COLO668 (cell line): ENCODE results near the gene ADARB2.
"Not testable (repeated sequence)": the region's sequence is repeated elsewhere in the genome, so short reads cannot be mapped to it uniquely, and the experiment has no call there.

Experiments
- DNase-seq: peaks from one replicate; lab custom pipeline; 2025; ENCODE audit not compliant: unreplicated experiment; lab: John Stamatoyannopoulos, UW

ADARB2 gene

DNA sequence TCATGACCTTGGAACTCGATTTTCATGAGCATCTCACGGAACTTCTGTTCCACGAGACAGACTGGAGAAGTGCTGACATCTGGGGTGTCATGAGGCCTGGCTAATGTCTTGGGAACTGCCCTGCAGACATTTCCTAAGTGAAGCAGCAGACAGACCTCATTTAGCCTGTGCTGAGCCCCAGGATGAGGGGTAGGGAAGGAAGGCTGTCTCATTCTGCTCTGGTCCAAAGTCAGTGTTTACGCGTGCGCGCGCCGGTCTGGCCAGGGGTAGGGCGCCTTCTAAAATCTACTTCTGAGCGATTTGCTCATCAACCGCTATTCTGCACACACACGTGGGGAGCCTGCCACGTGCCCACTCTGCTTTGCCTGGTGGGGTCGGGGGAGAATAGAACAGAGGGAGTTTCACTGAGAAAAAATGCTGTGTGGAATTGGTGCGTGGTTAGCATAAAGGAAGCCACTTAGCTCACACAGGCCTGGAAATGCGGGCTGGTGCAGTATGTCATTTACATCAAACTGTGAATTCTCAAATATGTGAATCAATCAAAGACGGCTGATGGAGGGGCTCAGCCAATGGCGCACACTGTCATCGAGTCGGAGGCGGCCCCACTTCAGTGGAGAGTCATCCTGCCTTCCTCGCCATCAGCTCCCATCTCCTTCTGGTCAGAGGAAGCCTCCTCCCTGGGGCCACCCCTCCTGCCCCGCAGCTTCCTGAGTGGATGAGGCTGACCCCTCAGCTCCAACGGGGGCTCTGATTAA is 335.1 kb downstream of the ADARB2 start:
- DNase-seq, result no peak

DNA sequence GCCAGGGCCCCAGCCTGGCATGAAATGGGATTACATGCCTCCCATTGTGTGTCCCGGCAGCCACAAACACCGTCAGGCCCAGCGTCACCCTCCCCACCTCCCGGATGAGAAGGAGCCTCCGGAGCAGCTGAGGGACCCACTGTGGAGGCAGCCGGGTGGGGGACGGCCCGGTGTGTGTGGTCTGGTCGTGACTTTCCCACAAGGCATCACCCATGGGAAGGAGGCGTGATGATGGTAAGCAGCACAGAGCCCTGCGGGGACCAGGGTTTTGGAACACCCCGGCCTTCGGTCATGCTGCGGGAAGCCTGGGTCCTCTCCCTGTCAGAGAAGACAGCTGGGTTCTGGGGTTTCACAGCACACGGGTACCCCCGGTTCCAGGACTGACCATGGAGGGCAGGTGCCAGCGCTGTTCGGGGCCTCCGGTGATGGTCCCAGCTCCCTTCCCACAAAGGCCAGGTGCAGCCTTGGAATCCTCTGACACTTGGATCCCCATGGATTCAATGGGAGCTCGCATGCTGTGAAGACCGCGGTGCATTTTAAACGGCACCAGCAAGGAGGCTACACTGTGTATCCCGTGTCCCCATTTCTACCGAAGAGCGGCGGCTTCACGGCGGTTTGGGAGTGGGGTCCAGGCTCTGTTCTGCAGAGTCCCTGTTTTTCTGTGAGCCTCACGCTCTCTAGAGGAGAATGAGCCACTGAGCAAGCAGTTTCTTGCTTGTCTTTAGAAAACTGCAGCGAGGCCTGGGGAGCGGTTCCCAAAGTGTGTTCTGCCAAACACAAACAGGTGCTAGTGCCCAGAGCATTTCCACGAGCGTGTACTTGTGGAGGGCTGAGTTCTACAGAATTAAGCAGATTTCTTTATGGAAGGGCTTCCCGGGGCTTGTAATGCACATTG is 336.0 kb downstream of the ADARB2 start:
- DNase-seq, result no peak

DNA sequence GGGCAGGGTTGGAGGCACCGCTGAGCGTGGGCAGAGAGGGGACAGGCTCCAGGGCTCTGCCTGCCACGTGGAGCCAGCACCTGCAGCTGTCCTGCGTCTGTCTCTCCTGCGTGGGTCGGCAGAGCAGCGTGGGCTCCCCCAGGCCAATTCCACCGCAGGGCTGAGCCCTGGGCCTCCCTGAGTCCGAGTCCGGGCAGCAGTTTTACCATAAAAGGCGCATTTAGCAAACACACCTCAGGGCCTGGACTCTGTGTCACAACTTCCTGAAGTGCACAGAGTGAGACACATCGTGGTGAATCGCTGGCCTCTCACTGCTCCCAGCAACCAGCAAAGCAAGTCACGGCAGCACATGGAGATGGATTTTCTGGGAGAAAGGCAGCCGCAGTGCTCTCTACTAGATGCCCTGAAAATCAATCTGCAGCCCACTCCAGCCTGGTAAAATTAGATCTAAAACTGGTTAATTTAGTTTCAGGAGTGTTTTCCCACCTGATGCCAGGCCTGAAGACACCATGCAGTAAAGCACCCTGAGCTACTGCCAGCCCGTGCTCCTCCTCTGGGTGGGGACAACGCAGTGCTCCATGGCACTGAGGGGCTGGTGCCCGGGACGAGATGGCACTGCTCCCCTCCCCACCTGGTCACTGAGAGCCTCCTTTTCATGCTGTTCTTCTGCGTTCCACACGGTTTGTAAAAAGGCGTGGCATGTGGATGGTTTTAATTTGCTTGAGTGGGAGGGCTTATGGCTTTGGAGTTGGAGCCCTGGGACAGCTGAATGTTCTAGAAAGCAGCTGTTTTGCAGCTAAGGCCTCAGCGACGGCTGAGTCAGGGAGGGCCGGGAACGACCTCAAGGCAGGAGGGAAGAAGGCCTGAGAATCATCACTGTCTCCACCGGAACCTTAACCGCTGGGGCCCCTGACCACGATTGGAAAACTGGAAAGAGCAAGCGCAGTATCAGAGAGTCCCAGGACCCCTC is 336.9 kb downstream of the ADARB2 start:
- no peak for DNase-seq

DNA sequence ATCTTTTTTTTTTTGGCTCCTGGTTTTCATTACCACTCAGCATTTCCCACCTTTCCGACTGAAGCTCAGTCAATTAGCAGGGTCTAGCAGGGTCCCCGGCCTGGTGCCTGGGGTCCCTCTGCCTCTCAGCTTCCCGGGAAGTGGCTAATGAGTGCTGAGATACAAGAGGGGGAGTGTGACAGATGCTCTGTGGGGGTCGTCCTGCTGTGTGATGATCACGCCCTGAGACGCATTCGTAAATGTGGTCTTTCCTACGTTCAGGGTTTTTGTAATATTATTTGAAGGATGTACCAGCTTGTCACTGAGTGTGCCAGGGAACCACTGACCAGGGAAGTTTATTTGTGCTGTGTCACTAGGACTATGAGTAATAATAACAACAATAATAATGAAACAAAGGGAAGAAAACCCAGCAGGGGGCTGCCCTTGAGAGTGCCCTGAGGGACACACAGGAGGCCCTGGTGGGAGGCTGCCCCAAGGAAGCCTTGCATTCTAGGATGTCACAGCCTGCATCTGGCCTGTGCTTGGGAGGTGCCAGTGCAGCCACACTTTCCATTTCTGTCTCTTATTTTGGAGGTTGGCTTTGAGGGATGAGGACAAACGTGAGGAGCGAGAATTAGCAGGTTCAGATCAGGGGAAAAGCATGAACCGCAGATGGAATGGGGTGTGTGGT is 337.8 kb downstream of the ADARB2 start:
- no peak for DNase-seq

DNA sequence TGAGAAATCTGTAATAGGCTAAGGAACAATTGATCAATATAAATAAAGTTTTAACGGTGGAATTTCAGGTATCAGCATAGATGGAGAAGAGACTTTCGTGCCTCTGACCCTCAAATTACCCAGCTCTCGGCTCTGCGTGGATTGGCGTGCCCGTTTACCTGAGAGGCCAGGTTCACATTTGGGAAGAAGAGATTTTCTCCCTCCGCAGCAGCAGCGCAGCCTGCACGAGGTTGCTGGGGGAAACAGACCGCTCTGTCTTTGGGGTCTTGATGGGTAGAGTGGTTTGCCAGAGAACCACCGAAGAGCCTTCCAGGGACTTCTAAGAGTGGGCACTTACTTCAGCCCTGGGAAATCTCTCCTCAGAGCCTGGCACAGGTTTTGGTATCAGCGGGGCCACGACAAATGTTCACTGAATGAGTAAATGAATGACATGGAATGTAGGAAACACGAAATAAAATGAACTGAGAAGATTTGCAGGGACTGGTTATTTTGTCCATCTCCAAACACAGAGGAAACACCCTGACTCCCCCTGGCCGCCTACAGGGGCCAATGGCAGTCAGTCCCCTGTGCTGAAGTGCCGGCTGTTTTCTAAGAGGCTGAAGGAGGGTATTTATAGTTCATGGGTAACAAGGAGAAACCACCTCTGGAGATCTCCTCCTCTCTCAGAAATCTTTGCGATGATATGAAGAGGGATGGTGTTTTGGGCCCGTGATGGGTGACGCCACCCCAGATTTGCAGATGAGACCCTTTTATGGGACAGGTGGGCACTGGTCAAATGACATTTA is 338.5 kb downstream of the ADARB2 start:
- DNase-seq, result no peak

DNA sequence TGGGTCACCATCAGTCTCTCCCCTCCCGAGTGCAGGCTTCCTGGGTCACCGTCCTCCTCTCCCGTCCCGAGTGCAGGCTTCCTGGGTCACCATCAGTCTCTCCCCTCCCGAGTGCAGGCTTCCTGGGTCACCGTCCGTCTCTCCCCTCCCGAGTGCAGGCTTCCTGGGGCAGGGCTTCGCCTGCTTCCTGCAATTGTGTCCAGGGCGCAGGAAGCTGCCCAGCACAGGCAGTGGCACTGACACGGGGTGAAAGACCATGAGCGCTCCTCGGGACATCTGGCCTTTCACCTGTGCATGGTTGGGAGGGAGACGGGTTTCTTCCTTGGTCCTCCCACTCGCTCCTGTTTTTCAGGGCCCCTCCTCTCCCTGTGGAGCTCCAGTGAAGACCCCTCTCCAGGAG is 339.2 kb downstream of the ADARB2 start:
- DNase-seq, result not testable (repeated sequence)

DNA sequence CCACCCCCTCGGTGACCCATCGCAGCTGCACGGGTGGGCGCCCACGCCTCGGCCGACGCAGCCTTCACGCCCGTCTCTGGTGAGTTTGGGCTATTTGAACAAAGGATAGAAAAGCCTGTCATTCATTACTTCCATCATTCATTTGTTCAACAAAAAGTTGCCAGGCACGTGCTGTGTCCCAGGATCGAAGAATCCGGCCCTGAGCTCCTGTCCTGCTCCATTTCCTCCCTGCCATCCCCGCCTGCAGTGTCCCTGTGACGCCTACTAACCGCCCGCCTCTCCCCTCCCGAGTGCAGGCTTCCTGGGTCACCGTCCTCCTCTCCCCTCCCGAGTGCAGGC is 341.1 kb downstream of the ADARB2 start:
- DNase-seq, result no peak

DNA sequence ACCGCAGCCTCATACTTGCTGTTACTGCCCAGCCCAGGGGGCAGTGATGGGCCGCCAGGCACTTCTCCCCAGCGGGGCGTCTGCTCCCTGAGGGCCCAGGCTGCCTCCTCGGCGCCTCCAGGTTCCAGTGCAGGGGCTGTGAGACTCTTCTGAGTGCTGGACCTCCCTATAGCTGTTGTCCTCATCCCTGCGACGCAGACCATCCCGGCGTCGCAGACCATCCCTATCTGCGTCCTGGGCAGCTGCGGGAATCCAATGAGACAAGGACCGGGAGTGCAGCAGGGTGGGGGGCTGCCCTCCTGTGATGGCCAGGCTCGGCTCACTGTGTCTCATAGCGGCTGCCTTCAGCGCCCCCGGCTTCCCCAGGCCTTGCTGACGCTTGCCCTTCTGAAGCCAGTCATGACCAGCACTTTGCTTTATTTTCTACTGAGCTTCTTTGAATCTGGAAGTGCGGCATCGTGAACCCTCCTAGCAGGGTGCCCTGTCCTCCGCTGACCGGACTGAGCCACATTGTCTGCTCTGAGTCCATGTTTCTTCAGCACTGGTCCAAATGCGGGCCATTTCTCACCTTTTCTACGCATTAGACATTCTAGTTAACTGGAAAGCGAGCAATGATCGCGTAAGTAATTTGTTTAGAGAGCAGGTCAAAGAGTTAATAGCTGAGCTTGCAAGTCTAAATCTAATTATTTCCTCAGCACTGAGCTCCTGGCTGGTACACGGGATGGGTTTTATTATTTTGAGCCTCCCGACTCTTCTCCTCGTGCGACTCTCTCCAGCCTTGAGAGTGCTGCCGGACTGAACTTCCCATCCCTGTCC is 341.6 kb downstream of the ADARB2 start:
- no peak for DNase-seq

DNA sequence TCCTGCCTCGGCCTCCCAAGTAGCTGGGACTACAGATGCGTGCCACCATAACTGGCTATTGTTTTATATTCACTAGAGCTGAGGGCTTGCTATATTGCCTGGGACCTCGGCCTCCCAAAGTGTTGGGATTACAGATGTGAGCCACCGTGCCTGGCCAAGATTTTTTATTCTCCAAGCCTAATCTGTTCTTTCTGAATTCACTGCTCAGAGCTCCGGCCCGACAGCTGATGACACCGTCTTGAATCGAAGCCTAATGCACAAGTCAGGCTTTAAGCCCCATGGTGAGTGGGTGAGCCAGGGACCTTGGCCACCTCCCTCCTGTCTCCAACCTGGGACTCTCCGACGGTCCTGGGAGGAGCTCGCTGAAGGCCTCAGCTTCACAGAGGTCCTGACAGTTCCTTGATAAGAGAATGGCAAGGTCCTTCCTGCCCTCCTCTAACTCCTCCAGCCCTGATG is 342.3 kb downstream of the ADARB2 start:
- DNase-seq, result no peak

DNA sequence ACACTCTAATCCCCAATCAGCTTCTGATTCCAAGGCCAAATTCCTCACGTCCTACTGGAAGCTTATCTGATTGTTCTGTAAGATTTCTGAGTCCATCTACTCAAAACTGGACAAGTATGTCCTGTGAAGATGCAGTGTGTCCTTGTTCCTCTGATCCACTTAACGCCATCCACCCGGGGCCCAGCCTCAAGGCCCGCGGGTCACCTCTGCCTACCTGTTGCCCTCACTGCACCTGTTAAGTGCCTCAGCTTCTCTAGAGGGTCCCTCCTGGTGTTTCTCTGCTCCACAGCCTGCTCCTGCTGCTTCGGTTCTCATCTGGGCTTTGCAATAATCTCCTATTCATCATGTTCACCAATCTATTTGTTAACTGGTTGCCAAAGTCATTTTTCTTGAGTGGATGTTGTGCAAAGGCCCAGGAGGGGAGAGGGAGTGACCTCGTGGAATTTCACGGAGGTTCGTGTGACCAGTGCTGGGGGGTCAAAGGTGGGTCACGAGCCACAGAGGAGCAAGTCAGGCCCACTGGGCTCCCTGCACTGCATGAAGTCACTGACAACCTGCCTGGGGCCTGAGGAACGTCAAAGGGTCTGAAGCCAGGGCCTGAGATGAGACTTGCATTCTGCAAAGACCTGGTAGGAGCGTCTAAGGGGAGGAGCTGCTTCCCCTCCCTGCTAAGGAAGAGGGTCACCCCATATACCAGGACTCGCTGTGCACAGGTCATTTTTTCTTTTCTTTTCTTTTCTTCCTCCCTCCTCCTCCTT is 343.0 kb downstream of the ADARB2 start:
- DNase-seq, result no peak

DNA sequence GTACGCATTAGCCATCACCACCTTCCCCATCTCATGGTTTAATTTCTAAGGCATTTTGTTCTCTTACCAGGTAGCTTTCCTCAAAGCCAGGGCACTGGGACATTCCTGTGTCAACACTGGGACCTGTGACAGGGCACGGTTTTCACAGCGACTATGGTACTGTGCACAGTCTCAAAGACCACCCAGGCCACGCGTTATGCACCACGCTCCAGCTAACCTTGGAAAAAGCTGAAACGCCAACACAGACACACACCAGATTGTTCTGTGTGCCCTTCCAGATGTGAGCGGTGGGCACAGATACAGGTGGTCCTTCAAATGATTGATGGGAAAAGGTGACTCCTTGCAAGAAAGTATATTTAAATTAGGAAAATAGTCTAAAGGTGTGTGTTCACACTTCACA is 343.8 kb downstream of the ADARB2 start:
- no peak for DNase-seq

DNA sequence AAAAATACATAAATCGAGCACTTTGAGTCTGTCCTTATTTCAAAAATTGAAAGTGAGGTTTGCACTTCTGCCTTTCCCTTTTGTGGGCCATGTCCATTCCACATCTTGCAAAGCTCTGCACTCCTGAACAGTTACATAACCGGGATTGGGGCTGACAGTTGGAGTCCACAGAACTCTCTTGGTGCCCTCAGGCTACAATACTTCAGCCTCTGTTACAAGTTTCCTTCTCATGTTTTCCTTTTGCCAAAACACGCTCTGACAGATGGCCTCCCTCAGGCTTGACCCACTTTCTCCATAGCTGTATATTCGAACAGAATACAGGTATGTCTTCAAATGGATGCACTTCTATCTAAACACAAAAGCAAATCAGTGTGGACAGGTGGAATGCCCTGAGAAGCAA is 345.2 kb downstream of the ADARB2 start:
- no peak for DNase-seq

DNA sequence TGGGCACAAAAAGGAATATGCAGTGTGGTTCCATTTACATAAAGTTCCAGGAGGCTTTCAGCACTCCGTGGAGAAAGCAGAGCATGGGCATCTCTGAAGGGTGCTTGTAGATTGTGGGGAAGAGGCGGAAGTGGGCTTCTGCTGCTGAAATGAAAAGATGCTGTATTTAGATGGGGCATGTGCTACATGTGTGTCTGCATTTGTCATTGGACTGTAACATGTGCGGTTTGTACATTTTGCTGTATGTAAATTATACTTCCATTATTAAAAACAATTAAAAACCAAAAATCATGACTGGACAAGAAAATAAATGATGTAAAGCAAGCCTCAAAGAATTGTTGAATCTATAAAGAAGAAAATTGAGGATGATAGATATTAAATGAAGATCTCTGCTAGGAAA is 347.1 kb downstream of the ADARB2 start:
- no peak for DNase-seq

DNA sequence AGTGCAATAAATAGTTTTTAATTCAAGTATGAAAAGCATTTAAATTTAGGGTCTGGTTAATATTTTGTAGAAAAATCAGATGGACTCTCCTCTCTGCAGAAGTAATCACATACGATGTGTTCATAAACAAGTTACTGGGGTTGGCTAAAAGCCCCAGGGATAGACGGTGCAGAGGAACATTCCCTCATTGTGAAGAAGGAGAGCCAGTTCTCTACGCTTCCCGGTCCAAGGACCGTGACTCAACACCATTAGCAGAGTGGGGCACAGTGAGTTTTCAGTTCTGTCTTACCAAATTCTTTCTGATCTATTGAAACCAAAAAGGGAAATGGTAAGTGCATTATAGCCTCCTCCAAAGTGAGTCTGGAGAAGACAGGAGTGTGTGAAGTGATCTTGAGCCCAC is 353.3 kb downstream of the ADARB2 start:
- DNase-seq, result no peak

DNA sequence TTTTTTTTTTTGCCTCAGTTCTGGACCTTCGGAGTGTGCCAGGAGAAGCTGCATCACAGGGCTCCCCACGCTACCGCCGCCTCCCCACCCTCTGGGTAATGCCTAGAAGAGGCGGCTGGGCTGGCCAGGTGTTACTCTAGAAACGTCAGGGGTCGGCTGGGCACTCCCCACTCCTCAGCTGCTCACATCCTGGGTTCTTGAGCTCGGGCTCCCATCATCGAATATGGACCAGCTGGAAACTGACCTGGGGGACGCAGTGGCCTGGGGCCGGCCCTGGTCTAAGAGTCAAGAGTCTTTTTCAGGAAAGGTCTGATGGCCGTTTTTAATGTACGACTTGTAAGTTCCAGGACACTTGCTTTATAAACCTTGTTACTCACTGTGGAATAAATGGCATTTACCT is 354.6 kb downstream of the ADARB2 start:
- DNase-seq, result no peak

DNA sequence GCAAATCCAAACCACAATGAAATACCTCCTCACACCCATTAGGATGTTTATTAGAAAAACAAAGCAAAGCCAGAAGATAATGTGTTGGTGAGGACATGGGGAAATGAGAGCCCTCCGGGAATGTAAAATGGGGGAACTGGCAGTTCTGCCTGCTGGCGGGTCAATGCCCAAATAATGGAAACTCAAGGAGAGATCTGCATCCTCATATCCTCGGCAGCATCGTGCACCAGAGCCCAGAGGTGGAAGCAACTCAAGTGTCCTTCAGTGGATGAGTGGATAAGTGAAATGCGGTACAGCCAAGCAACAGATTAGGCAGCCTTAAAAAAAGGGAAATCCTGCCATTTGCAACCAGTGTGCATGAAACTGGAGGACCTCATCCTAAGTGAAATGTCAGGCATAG is 356.0 kb downstream of the ADARB2 start:
- DNase-seq, result no peak

DNA sequence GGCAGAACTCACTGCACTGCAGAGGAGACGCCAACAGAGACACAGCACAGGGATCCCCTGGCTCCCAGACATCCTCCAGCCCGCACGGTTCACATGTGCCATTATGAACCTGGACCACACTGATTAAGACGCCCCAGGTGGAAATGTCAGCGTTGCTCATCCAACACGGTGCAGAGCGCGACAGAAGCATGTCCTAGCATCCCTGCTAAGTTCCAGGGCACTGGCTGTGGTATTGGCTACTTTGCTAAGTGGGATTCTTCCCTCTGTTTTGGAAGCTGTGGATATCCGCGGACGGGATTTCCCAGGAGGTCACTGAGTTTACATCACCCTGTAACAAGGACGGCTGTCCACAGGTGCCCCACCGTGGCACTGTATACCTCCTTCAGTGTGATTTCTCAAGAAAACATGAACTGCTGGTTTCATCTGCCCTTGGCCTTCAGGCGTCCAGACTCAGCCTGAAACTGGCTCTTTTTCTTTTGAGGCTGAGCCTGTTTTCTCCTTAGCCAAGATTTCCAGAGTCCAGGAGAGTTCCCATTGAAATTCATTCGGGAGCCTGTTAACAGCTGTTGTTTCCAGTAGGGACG is 357.1 kb downstream of the ADARB2 start:
- no peak for DNase-seq

DNA sequence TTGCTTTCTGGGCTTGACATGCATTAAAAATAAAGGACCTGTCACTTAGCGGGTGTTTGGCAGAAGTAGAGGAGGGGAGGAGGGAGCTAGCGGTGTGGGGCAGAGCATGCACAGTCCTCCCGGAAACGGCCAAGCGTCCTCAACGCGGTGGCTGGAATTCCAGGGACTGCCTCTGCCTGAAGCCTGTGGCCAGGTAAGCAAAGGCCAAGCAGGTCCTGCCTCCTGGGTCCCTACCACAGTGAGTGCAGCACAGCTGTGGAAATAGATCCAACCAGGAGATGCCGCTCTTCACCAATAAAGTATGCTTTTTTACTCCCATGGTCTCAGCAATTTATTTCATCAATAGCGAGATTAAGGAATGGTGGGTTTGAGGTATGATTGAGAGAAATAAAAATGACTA is 357.7 kb downstream of the ADARB2 start:
- DNase-seq, result no peak
